Measurements from ENCODE around the gene ARID2.

Gene ARID2

DNA sequence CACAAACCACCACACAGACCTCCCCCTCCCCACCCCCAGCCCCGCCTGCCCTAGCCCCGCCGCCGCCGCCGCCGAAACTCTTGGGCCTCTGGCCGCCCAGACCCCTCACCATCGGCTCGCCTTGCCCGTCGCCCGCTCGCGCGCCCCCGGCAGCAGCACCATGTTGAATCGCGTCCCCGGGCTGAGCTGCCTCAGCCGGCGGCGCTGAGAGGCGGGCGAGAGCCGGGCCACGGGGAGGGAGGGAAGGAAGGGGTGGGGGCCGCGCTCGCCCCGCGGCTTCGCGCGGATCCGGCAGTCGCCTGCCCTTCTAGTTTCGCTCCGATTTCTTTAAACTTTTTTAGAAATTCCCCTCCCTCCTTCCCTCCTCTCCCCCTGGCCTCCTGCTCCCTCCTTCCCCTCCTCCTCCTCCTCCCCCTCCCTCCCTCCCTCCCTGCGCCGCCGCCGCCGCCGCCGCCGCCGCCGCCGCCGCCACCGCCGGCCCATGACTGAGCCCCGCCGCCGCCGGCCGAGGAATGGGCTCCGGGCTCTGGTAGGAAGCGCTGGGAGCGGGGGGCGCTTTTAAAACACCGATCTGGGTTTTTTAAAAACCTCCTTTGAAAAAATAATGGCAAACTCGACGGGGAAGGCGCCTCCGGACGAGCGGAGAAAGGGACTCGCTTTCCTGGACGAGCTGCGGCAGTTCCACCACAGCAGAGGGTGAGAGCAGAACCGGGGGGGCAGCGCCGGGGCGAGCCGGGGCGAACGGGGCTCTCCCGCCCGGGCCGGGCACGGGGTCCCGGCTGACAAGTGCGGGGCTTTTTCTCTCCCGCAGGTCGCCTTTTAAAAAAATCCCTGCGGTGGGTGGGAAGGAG, at the start of gene ARID2:
TSS of gene ARID2 (plus strand) at position 474 of the 851 bp plus-strand sequence. CDS start at position 605, 131 bp downstream.
- DNase-seq: peak; percentile 42 to 64

DNA sequence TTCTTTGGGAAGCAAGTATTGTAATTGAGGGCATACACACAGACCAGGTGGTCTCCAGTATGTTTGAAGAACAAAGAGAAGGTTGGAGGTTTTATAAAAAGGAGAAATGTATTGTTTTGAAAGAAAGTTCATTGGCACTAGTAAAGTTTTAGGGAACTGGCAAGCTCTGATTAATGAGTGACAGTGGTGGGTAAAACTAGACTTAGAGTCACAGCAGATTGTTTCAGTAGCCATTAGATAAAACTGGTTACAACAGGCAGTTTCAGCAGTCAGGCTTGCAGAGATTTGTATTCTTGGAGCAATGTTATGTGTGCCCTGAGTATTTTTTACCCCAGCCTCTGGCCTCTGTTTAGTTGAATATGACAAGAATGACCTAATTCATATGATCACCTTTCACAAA, 49.1 kb upstream of the ARID2 start:
- no peak for DNase-seq

- DNase-seq: no peak
These were observed 48.0 kb upstream of the ARID2 start for GRCh38 chr12:45681465-45681864.

GRCh38 chr12:45685680-45686079, 43.8 kb upstream of the ARID2 start:
- DNase-seq: no peak

DNA sequence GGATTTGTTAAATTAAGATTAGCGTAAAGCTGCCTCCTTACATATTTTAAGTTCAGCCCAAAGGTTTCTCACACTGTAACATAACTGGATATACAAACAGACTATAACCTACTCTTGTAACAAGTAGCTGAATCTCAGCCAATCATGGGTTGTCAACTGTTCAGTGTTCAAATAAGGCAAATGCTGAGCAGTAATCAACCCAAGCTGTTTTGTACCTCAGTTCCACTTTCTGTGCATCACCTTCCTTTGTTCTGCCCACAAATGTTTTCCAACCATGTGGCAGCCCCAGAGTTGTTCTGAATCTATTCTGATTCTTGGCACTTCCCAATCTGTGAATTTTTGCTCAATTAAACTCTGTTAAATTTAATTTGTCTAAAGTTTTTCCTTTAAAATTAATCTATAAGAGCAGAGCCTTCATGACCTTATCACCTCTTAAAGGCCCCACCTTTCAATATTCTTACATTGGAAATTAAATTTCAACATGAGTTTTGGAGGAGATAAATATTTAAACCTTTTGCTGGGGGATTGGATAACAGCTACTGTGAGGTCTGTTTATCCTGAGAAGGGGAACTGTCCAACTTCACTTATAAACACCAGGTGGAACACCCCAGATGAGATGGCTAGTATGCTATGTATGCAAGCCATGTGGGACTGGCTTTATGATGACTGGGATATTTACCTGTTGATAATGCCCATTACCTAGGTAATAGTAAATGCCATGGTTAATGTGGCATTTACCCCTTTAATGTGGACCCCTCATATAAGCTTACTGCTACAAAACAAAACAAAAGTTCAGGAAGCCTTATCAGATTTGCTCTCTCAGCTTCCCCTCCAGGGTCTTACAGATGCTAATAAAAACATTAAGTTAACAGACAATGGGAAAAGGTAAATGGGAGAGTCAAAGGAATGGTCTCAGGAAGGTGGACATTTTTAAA, 42.2 kb upstream of the ARID2 start:
- DNase-seq: no peak

DNA sequence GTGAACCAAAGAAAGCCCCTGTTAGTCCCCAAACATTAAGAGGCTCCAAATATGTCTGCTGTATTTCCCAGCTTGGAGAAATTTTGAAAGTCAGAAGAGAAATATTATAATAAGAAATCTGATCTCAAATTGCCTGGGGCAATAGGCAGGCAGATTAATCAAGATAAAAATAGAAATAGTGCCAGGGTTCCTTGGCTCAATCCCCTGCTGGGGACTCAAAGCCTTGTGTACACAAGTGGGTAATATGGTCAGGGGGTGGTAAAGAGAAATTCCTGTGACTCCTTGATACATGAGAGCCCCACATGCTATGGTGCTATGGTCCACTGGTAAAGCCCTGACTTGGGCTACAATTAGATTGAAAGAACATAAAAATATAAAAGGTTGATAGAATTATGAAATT, 41.3 kb upstream of the ARID2 start:
- no peak for DNase-seq

DNA sequence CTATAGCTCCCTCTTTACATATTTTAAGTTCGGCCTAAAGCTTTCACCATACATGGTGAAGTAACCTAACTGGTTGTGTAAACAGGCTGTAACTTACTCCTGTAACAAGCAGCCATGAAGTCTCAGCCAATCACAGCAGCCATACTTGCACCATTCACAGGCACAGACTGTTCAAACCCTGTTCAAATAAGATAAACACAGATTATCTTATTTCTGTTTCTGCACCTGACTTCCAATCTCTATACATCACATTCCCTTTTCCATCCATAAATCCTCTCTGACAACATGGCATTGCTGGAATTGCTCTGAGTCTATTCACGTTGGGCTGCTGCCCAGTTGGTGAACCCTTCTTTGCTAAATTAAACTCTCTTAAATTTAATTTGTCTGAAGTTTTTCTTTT, 34.5 kb upstream of the ARID2 start:
- no peak for DNase-seq

DNA sequence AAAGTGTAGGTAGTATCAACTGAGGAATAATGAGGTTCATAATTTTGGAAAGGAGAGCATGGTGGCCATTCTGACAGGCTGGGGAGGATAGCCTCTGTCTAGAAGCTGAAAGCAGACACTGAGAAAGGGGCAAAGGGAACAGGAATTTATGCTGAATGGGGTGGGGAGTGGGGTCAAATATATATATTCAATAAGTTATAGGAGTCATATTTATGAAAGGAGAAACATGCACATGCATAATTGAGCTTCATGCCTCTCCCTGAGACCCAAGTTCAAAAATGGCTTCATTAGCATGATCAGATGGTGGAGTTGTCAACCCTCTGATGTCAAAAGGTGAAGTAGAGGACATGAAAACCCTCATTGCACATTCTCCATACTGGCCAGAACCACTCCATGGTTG, 33.9 kb upstream of the ARID2 start:
- no peak for DNase-seq

GRCh38 chr12:45696049-45696448, 33.5 kb upstream of the ARID2 start:
- DNase-seq: no peak

DNA sequence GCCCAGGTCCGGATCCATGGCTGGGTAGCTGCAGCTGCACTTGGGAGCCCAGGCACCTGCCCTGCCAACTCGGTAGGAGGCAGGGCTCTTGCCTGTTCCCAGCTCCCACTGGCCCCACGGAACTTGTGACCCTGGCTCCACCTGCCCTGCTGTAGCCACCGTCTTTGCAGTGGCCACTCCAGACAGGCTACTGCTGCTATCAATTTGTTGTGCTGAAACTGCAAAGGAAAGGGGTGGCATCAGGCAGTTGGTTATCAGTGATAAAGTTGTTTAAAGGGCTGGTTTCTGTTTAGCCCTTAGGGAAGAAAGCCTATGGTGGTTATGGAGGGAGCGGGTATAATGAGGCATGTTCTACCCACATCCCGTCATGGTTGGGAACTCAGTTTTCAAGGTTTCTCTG, 32.1 kb upstream of the ARID2 start:
- no peak for DNase-seq

GRCh38 chr12:45701296-45701695, 28.2 kb upstream of the ARID2 start:
- DNase-seq: no peak

DNA sequence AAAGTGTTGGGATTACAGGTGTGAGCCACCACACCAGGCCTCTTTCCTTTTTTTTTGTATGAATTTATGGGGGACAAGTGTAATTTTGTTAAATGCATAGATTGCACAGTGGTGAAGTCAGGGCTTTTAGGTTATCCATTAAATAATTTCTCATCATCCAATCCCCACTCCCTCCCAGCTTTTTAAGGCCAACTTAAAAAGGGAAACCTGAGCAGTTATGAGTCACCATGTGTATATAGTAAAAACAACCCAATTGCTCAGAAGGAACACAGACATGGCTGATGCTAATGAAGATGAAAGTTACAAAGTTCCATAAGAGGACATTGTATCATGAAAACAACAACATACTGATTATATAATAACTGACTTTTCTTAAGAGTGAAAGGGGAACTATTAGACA, 25.6 kb upstream of the ARID2 start:
- DNase-seq: no peak

DNA sequence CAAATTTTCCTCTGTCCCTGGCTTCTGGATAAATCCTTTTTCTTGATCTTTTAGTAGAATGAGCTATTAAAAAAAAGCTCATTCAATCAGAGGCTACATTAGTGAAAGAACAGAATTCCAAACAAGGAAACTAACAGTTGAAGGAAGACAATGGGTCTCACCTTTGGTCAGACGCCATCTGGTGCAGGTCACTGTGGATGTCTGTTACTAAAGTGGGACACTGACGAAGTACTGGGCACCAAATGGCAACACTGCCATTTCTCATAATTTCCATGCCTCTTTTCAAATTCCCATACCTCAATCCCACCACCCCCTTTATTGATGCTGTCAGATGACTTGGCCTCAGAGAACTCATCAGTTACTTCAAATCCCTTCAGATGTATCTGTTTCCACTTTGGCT, 24.5 kb upstream of the ARID2 start:
- no peak for DNase-seq

- no peak for DNase-seq
These were observed 24.1 kb upstream of the ARID2 start for GRCh38 chr12:45705404-45705803.

DNA sequence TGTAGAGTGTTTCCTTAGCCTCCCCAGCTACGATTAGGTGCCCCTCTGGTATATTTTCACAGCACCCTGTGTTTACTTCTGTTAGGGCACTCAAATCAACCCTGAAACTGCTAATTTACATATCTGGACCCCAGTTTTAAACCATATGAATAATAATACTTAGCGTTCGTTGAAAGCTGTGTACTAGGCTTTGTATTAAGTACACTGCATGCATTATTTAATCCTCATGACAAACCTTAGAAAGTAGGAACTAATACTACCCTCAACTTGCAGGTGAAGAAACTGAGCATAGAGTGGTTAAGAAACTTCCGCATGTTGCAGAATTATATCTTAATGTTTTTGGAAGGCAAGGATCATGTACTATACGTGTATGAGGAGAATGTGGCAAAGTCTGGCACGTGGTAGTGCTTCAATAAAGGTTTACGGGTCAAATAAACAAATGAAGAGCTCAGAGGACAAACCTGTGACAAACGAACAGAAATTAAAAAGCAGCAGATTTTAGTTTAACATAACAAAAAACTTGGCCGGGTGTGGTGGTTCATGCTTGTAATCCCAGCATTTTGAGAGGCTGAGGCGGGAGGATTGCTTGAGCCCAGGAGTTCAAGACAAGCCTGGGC, 22.2 kb upstream of the ARID2 start:
- no peak for DNase-seq

GRCh38 chr12:45708363-45708762, 21.1 kb upstream of the ARID2 start:
- no peak for DNase-seq

DNA sequence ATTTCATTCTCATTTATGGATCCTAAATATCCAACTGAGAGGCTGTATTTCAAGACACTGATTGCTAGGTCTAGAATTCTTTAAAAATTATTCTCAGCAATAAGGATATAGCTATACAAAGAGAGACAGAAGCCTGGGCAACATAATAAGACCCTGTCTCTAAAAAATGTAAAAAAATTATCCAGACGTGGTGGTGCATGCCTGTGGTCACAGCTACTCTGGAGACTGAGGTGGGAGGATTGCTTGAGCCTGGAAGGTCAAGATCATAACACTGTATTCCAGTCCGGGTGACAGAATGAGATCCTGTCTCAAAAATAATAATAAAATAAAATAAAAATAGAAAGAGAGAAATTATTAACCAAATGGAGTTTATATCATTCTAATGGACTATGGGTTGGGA, 20.6 kb upstream of the ARID2 start:
- DNase-seq: no peak

DNA sequence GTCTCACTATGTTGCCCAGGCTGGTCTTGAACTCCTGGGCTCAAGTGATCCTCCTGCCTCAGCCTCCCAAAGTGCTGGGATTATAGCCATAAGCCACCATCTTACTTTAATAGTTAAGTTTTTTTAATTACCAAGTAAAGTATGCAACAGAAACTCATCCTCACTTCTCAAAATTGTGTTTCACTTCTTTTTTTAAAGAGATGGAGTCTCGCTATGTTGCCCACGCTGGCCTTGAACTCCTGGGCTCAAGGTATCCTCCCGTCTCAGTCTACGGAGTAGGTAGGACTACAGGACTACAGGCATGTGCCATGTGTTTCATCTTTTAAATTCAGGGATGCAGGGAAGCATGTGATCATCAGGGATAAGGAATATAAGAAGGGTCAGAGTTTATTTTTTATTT, 17.2 kb upstream of the ARID2 start:
- no peak for DNase-seq

GRCh38 chr12:45713078-45713477, 16.4 kb upstream of the ARID2 start:
- DNase-seq: no peak

DNA sequence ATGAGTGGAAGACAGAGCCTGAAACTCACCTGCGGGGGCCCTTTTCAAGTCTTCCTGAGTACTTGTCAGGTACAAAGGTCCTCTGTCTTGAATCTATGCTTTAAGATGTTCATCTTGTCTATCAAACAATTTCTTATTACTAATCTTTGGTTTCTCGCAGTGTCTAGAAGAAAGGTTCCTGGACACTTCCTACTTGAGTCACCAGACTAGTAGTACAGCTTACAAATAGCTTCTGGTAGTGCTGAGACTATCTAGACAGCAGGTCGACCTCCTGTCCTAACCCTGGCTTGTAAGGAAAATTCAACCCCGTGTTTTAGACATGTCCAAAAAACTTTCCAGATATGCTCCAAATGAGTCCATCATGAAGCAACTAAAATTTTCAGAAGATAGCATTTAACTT, 11.2 kb upstream of the ARID2 start:
- no peak for DNase-seq

- no peak for DNase-seq
These were observed 9.4 kb upstream of the ARID2 start for GRCh38 chr12:45720069-45720468.

GRCh38 chr12:45721369-45721768, 8.1 kb upstream of the ARID2 start:
- no peak for DNase-seq

GRCh38 chr12:45721954-45722353, 7.6 kb upstream of the ARID2 start:
- DNase-seq: no peak

Measured in AML-193 (cell line).